ENCODE results near the gene LMF1. TPM values are rescaled to one million over a fixed set of nuclear protein-coding genes. Genes with fewer than 3 reads are reported as not detected.

LMF1 gene
- polyA plus RNA-seq, 3 donors, result 5.9 to 14.7 (median 10.6) TPM

- DNase-seq, result no peak
- no peak for TF ChIP-seq CTCF (IDR thresholded peaks at IDR 0.05)
- Histone ChIP-seq H3K9ac (ENCODE audit: insufficient read depth, low read length, poor library complexity, severe bottlenecking) (no peak overlapping the region), H3K4me1 (ENCODE audit: control insufficient read depth in 1 of 2, insufficient read depth in 2 of 2, low read length in 2 of 2) (no peaks in the 10 kb centered on the region), H2AFZ (ENCODE audit: insufficient read depth, low read depth, low read length, poor library complexity, severe bottlenecking) (no peak overlapping the region), H3K27me3 (ENCODE audit: control insufficient read depth in 2 of 2, insufficient read depth in 2 of 2, low read length in 2 of 2) (peaks cover 17 to 49% of the 10 kb centered on the region in 2 donors), H3K4me2 (replicated peaks; ENCODE audit: extremely low read depth, low read length, poor library complexity, severe bottlenecking) (peak overlapping the region; percentile 50), H3K9me3 (replicated peaks in 1 of 2; ENCODE audit: control insufficient read depth in 1 of 2, insufficient read depth in 1 of 2, low read length in 2 of 2) (no peaks in the 10 kb centered on the region), H4K20me1 (ENCODE audit: insufficient read depth, low read length) (no peaks in the 10 kb centered on the region), H3K4me3 (replicated peaks in 1 of 3; ENCODE audit: low read depth in 2 of 3, low read length in 3 of 3) (no peak overlapping the region), H3K27ac (ENCODE audit: low read depth in 1 of 2, low read length in 2 of 2) (no peak overlapping the region), H3K36me3 (replicated peaks in 1 of 2; ENCODE audit: control insufficient read depth in 1 of 2, insufficient read depth in 2 of 2, low read length in 2 of 2) (no peaks in the 10 kb centered on the region), H3K79me2 (ENCODE audit: insufficient read depth, low read length) (no peaks in the 10 kb centered on the region)
- Mint-ChIP-seq H3K27ac (no peak overlapping the region), H3K36me3 (no peaks in the 10 kb centered on the region), H3K4me3 (no peak overlapping the region), H3K27me3 (ENCODE audit: low read depth in 3 of 3) (peaks cover 42 to 64% (median 57%) of the 10 kb centered on the region in 3 donors), H3K4me1 (peaks cover 2% of the 10 kb centered on the region), H3K9me3 (peaks cover 0 to 9% (median 0%) of the 10 kb centered on the region in 7 donors)
- intact Hi-C loops (cut with micrococcal nuclease), result no loop called here
- WGBS (ENCODE audit: insufficient coverage), result 4% methylated on average over 26 of the region's 31 CpGs
Measured at GRCh38 chr16:980595-980854, 9.7 kb upstream of the LMF1 start.

- Histone ChIP-seq H3K4me2 (replicated peaks; ENCODE audit: extremely low read depth, low read length, poor library complexity, severe bottlenecking) (peak overlapping the region; percentile 50), H4K20me1 (ENCODE audit: insufficient read depth, low read length) (no peaks in the 10 kb centered on the region), H3K27ac (ENCODE audit: low read depth in 1 of 2, low read length in 2 of 2) (no peak overlapping the region), H3K27me3 (ENCODE audit: control insufficient read depth in 2 of 2, insufficient read depth in 2 of 2, low read length in 2 of 2) (peaks cover 17 to 49% of the 10 kb centered on the region in 2 donors), H3K9me3 (replicated peaks in 1 of 2; ENCODE audit: control insufficient read depth in 1 of 2, insufficient read depth in 1 of 2, low read length in 2 of 2) (no peaks in the 10 kb centered on the region), H3K9ac (ENCODE audit: insufficient read depth, low read length, poor library complexity, severe bottlenecking) (no peak overlapping the region), H3K4me3 (replicated peaks in 1 of 3; ENCODE audit: low read depth in 2 of 3, low read length in 3 of 3) (no peak overlapping the region), H2AFZ (ENCODE audit: insufficient read depth, low read depth, low read length, poor library complexity, severe bottlenecking) (no peak overlapping the region), H3K79me2 (ENCODE audit: insufficient read depth, low read length) (no peaks in the 10 kb centered on the region), H3K36me3 (replicated peaks in 1 of 2; ENCODE audit: control insufficient read depth in 1 of 2, insufficient read depth in 2 of 2, low read length in 2 of 2) (no peaks in the 10 kb centered on the region), H3K4me1 (ENCODE audit: control insufficient read depth in 1 of 2, insufficient read depth in 2 of 2, low read length in 2 of 2) (no peaks in the 10 kb centered on the region)
- 5% methylated on average over 63 of the region's 63 CpGs for WGBS (ENCODE audit: insufficient coverage)
- TF ChIP-seq CTCF (IDR thresholded peaks at IDR 0.05), result no peak
- no peaks in the 10 kb centered on the region for H3K36me3 Mint-ChIP-seq
- H3K4me3 Mint-ChIP-seq, result peak overlapping the region in 1 of 2 donors; percentile 60
- H3K27ac Mint-ChIP-seq, result no peak overlapping the region
- no peak for DNase-seq
- peaks cover 42 to 64% (median 55%) of the 10 kb centered on the region in 3 donors for H3K27me3 Mint-ChIP-seq (ENCODE audit: low read depth in 3 of 3)
- peaks cover 0 to 9% (median 2%) of the 10 kb centered on the region in 7 donors for H3K9me3 Mint-ChIP-seq
- intact Hi-C loops (cut with micrococcal nuclease), result no loop called here
- H3K4me1 Mint-ChIP-seq, result peaks cover 2% of the 10 kb centered on the region
Measured at GRCh38 chr16:979859-980594, 9.2 kb upstream of the LMF1 start.

Measured in CD14-positive monocyte (primary cell).